ENCODE measurements around the gene PCDH9.
"Not testable (repeated sequence)": the region's sequence is repeated elsewhere in the genome, so short reads cannot be mapped to it uniquely, and the experiment has no call there.

The PCDH9 gene

DNA sequence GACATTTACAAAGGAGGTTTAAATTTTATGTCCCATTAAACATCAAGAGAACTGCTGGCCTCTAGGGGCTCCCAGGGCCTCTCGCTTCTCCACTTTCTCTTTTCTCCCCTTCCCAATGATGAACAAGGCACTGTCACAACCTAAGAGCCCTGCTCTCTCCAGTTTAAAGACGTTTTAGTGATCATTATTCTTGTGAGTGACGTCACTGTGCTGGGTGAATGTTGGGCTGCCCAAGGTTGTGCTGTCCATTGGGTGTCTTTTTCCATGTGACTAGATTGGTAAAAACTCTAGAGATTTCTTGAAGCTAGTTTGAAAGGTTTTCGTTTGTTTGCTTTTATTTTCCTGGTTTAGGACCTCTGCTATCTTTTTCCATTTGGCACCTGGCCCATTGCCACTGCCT is 602.6 kb downstream of the PCDH9 start:
- DNase-seq, result no peak

DNA sequence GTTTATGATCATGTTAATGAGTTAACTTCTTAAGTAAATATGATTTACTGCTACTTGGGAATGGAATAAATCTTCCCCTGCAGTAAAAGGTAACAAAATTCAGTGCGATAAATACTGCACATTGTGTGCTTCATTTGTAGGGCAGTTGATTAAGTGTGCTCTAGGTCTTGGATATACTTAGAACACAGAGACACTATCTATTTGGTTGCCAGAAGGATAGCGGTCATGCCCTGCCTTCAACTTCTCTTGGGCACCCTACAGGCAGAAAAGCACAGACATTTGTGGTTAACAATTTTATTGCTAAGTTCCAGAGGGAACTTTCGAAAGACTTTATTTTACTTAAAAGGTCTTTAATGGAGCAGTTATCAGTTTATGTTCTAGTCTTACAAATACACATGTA is 605.8 kb downstream of the PCDH9 start:
- DNase-seq, result no peak

- DNase-seq, result no peak
Measured at GRCh38 chr13:66623129-66623820, 606.9 kb downstream of the PCDH9 start.

- not testable (repeated sequence) for DNase-seq
Measured at GRCh38 chr13:66621906-66622447, 608.2 kb downstream of the PCDH9 start.

- peak; percentile 42 for DNase-seq
Measured at GRCh38 chr13:66618702-66619101, 611.4 kb downstream of the PCDH9 start.

- DNase-seq, result no peak
Measured at GRCh38 chr13:66617786-66618185, 612.4 kb downstream of the PCDH9 start.

GRCh38 chr13:66612983-66613382 is 617.2 kb downstream of the PCDH9 start:
- no peak for DNase-seq

DNA sequence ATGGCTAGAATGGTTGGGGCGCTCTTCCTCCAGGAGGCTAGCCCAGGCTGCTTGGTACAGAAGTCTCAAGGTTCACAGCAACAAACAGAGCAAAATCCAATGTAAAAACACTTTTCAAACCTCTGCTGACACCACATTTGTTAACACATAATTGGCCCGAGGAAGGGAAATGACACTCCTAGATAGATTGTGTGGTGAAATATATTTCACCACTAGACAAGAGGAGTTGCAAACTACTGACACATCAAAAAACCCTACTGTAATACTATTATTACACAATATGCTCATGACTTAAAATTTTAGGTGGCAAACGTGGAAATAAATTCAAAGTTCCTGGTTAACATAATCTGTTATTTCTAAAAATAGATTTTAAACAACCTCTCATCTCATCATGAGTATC is 643.6 kb downstream of the PCDH9 start:
- DNase-seq, result peak; percentile 21

GRCh38 chr13:66585669-66586203 is 644.4 kb downstream of the PCDH9 start:
- no peak for DNase-seq

GRCh38 chr13:66581675-66582074 is 648.5 kb downstream of the PCDH9 start:
- DNase-seq, result no peak

DNA sequence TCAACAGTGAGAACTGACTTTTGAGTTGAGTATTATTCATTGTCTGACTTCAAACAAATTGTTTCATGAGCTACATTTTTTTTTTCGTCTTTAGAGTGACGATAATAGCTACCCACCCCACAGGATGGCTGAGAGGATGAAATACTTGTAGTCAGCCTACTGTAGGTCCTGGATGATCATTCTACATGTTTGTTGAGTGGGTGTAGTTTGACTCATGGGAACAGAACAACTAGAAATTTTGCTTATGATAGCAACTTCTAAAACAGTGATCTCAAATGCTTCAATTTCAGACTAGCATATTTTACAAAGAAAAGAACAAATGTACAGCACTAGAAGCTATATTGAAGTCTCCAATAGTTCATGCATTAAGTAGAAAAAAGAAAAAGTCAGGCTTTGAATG is 651.8 kb downstream of the PCDH9 start:
- DNase-seq, result no peak

DNA sequence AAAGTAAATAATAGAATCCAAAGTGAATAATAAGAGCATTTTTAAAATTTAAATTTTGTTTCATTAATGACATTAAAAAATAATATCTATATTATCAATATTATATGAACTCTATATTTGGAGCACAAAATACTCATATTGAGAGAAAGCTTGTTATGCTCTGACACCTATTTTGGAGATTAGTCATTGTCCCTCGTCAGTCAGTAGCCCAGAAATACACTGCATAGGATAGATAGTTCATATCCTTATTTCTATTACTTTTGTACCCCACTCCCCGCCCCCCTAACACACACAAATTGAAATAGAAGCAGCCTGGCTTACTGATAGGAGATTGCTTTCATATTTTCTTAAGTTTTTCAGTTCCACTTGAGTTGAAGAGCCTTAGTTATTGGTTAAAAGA is 652.8 kb downstream of the PCDH9 start:
- no peak for DNase-seq

- no peak for DNase-seq
Measured at GRCh38 chr13:66576381-66576780, 653.8 kb downstream of the PCDH9 start.

DNA sequence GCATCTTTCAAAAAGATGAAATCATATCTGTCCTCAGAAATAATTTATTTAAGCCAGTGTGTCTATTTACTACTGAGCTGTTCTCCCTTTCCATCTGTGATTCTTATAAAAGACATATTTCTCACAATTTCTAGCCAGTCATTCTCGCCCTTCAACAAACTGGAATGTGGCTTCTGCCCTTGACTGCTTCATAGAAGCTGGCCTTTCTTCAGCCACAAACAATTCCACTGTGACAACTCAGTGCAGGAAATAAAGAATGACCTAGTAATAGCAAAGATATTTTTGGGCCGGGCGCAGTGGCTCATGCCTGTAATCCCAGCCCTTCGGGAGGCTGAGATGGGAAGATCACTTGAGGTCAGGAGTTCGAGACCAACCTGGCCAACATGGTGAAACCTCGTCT is 655.5 kb downstream of the PCDH9 start:
- DNase-seq, result peak; percentile 44

- DNase-seq, result no peak
Measured at GRCh38 chr13:66567899-66568612, 662.1 kb downstream of the PCDH9 start.

GRCh38 chr13:66565279-66565678 is 664.9 kb downstream of the PCDH9 start:
- DNase-seq, result no peak

GRCh38 chr13:66563076-66563475 is 667.1 kb downstream of the PCDH9 start:
- no peak for DNase-seq

- no peak for DNase-seq
Measured at GRCh38 chr13:66562054-66562453, 668.1 kb downstream of the PCDH9 start.

DNA sequence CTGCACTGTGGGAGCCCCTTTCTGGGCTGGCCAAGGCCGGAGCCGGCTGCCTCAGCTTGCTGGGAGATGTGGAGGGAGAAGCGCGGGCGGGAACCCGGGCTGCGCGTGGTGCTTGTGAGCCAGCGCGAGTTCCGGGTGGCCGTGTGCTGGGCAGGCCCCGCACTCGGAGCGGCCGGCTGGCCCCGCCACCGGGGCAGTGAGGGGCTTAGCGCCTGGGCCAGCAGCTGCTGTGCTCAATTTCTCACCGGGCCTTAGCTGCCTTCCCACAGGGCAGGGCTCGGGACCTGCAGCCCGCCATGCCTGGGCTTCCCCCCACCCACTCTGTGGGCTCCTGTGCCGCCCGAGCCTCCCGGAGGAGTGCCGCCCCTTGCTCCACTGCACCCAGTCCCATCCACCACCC is 669.1 kb downstream of the PCDH9 start:
- DNase-seq, result no peak

- DNase-seq, result no peak
Measured at GRCh38 chr13:66560189-66560588, 669.9 kb downstream of the PCDH9 start.

DNA sequence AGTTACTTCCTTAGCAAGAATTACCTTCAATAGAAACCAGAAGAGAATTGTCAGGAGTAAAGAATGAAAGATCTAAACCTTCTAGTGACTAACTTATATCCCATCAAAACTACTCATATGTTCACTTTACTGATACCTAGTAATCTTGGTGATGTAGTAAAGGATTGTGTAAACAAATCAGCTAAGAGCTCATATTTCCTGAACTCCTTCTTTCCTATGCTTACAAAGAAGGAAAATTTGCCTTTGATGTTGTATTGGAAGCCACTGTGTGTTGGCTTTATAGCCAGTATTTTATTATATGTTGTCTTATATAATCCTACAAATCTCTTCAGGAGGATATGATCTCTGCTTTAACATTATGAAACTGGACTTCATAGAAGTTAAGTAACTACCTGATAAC is 671.0 kb downstream of the PCDH9 start:
- no peak for DNase-seq

DNA sequence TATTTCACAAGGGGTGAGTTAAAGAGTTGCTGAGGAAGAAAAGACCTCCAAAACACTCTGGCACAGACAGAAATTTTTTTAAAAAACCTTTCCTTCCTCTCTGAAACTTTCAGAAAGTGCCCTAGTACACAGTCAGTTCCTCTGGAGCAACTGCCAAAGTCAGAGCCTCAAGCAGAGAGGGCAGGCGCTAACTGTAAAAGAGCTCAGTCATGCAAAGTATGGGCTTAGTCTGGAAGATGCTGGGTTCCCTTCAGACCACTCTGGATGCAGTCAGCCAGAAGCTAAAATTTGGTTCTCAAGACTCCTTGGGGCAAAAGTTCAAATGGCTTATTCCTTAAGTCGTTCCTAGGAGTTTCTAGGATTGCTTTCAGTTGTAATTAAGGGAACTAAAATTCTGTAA is 671.6 kb downstream of the PCDH9 start:
- peak; percentile 12 for DNase-seq

DNA sequence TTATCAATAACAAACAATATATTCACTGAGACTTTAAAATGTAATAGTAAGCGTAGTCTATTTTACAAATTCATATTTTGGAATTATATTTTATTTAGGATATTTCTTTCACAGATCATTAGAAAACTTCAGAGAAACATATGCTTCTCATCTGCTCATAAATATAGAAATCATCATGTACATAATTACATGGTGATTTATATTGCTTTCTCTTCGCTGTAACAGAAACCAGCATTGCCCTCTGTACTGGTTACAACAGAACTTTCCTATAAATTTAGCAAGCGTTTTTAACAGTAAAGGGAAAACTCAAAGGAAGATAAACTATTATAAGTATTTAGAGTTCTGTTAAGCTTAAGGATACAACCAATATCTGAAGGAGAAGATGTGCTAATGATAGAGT is 672.8 kb downstream of the PCDH9 start:
- no peak for DNase-seq

- peak; percentile 50 for DNase-seq
Measured at GRCh38 chr13:66556306-66556705, 673.8 kb downstream of the PCDH9 start.

All from fibroblast of skin of right biceps (primary cell).